Transverse colon (tissue), 4 donors: ENCODE data around the gene ADAMTS4.

Source experiments
- EP300 ChIP-seq: sonication (generic); formaldehyde crosslinking; IDR thresholded peaks from one replicate; pipeline ENCODE4 v1.6.1; 2017; ENCODE audit warnings: antibody characterized with exemption, low read depth
- POLR2A ChIP-seq: fragments of 450-650 bp; IDR thresholded peaks from one replicate; pipeline ENCODE4 v1.6.1; 2016; ENCODE audit warnings: antibody characterized with exemption, mild to moderate bottlenecking, moderate library complexity
- POLR2AphosphoS5 ChIP-seq, 3 donors: sonication (generic); formaldehyde crosslinking; IDR thresholded peaks; one replicate each; pipeline ENCODE4 v1.6.1; 2016; ENCODE audit warnings: antibody characterized with exemption in 3 of 3
- TF ChIP-seq, protein P1 (sequence below), 5 experiments: fragments of 200-600 bp in 3 of 5; fragments of 450-650 bp in 2 of 5; sonication (generic) in 3 of 5; IDR thresholded peaks; 1 replicate in 2 of 5; 2 replicates in 3 of 5; pipeline ENCODE4 v1.5.1; 2016 to 2017; ENCODE audit warnings: antibody characterized with exemption in 5 of 5, inconsistent platforms in 3 of 5, mild to moderate bottlenecking in 2 of 5, moderate library complexity in 1 of 5

DNA sequence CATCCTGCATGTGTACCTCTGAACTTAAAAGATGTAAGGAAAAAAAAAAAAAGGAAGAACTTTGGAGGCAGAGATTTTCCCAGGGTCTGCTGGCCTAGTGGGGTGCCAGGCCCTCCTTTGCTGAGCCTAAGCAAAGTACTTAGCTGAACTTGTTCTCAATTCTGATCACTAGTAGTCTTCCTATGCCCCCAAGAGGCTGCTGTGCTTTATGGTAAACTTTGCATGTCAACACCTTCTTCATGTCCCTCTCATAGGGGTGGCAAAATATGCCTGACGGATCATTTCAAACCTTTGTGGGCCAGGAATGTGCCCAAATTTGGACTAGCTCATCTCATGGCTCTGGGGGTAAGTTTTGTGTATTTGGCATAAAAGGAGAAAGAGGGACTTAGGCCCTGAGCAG lies 41.0 kb downstream of the ADAMTS4 start:
- TF ChIP-seq EP300 (no peak), POLR2AphosphoS5 (IDR thresholded peaks at IDR 0.05) (no peak), POLR2A (no peak)
- TF ChIP-seq, protein P1, sequence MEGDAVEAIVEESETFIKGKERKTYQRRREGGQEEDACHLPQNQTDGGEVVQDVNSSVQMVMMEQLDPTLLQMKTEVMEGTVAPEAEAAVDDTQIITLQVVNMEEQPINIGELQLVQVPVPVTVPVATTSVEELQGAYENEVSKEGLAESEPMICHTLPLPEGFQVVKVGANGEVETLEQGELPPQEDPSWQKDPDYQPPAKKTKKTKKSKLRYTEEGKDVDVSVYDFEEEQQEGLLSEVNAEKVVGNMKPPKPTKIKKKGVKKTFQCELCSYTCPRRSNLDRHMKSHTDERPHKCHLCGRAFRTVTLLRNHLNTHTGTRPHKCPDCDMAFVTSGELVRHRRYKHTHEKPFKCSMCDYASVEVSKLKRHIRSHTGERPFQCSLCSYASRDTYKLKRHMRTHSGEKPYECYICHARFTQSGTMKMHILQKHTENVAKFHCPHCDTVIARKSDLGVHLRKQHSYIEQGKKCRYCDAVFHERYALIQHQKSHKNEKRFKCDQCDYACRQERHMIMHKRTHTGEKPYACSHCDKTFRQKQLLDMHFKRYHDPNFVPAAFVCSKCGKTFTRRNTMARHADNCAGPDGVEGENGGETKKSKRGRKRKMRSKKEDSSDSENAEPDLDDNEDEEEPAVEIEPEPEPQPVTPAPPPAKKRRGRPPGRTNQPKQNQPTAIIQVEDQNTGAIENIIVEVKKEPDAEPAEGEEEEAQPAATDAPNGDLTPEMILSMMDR (IDR thresholded peaks at IDR 0.05): no peak
